ENCODE measurements around the gene SON. TPM values are rescaled to one million over a fixed set of nuclear protein-coding genes. Genes with fewer than 3 reads are reported as not detected.

SON gene
- polyA plus RNA-seq, 1 experiment: 103 TPM

- no peak for TF ChIP-seq CTCF (IDR thresholded peaks at IDR 0.05; ENCODE audit: low read depth, low read length)
- CTCF ChIA-PET: interaction anchor here (1.0 to 2.2 kb wide), 2 partner anchors 62 to 63 kb away, joined by 5 to 11 read pairs; no protein-coding TSS in a partner anchor
Measured at GRCh38 chr21:33543505-33544129, 779 bp downstream of the SON start.

GRCh38 chr21:33544451-33545195, 1.8 kb downstream of the SON start:
- CTCF ChIA-PET: interaction anchor here (2.2 kb wide), 1 partner anchor 62 kb away, joined by 11 read pairs; no protein-coding TSS in a partner anchor
- Histone ChIP-seq H3K27me3 (ENCODE audit: control insufficient read depth, insufficient read depth, low read length) (no peaks in the 10 kb centered on the region), H3K4me3 (ENCODE audit: low read depth, low read length) (peak overlapping the region; percentile 95), H3K9me3 (ENCODE audit: control insufficient read depth, insufficient read depth, low read length) (no peaks in the 10 kb centered on the region; the same call in 1 of the 2 replicates), H3K27ac (ENCODE audit: low read depth, low read length) (no peak overlapping the region)
- DNase-seq (ENCODE audit: low read depth, low spot score): no peak
- POLR2A ChIA-PET: no interaction called here
- TF ChIP-seq CTCF (IDR thresholded peaks at IDR 0.05; ENCODE audit: low read depth, low read length): no peak

More at GRCh38 chr21:33543505-33544129, 779 bp downstream of the SON start:
- no peak for DNase-seq (ENCODE audit: low read depth, low spot score)
- Histone ChIP-seq H3K9me3 (ENCODE audit: control insufficient read depth, insufficient read depth, low read length) (no peaks in the 10 kb centered on the region; the same call in 1 of the 2 replicates), H3K27me3 (ENCODE audit: control insufficient read depth, insufficient read depth, low read length) (no peaks in the 10 kb centered on the region), H3K4me3 (ENCODE audit: low read depth, low read length) (peak overlapping the region; percentile 95), H3K27ac (ENCODE audit: low read depth, low read length) (peak overlapping the region; percentile 100)
- POLR2A ChIA-PET: interaction anchor here (0.6 to 1.0 kb wide), 5 partner anchors 8 to 1053 kb away, joined by 3 to 6 read pairs (median 4); partner anchors contain the start of gene TMEM50B

- CTCF ChIA-PET: interaction anchor here (0.6 to 2.2 kb wide), 2 partner anchors 10 to 60 kb away, joined by 5 to 11 read pairs; no protein-coding TSS in a partner anchor
- Histone ChIP-seq H3K4me3 (ENCODE audit: low read depth, low read length) (no peak overlapping the region), H3K9me3 (ENCODE audit: control insufficient read depth, insufficient read depth, low read length) (peaks cover 10% of the 10 kb centered on the region), H3K27ac (ENCODE audit: low read depth, low read length) (no peak overlapping the region), H3K27me3 (ENCODE audit: control insufficient read depth, insufficient read depth, low read length) (no peaks in the 10 kb centered on the region)
- POLR2A ChIA-PET: no interaction called here
- no peak for TF ChIP-seq CTCF (IDR thresholded peaks at IDR 0.05; ENCODE audit: low read depth, low read length)
- no peak for DNase-seq (ENCODE audit: low read depth, low spot score)
Measured at GRCh38 chr21:33546086-33546485, 3.2 kb downstream of the SON start.

- ChIA-PET POLR2A (no interaction called here), CTCF (no interaction called here)
- no peak for DNase-seq (ENCODE audit: low read depth, low spot score)
- H3K9me3 ChIP-seq (ENCODE audit: control insufficient read depth, insufficient read depth, low read length): peaks cover 10% of the 10 kb centered on the region
- H3K4me3 ChIP-seq (ENCODE audit: low read depth, low read length): no peak overlapping the region
- no peak overlapping the region for H3K27ac ChIP-seq (ENCODE audit: low read depth, low read length)
- no peaks in the 10 kb centered on the region for H3K27me3 ChIP-seq (ENCODE audit: control insufficient read depth, insufficient read depth, low read length)
- TF ChIP-seq CTCF (IDR thresholded peaks at IDR 0.05; ENCODE audit: low read depth, low read length): no peak
Measured at GRCh38 chr21:33549848-33550771, 7.3 kb downstream of the SON start.
